CD4-positive, alpha-beta T cell treated with Interleukin-2 at 100 ng/mL for 4 hours (primary cell): Measurements from ENCODE around the gene CARMIL1.

Experiments used
- DNase-seq: peaks from one replicate; pipeline ENCODE4 v3.0.0-alpha.2; 2020; ENCODE audit warnings: low spot score

The CARMIL1 gene

DNA sequence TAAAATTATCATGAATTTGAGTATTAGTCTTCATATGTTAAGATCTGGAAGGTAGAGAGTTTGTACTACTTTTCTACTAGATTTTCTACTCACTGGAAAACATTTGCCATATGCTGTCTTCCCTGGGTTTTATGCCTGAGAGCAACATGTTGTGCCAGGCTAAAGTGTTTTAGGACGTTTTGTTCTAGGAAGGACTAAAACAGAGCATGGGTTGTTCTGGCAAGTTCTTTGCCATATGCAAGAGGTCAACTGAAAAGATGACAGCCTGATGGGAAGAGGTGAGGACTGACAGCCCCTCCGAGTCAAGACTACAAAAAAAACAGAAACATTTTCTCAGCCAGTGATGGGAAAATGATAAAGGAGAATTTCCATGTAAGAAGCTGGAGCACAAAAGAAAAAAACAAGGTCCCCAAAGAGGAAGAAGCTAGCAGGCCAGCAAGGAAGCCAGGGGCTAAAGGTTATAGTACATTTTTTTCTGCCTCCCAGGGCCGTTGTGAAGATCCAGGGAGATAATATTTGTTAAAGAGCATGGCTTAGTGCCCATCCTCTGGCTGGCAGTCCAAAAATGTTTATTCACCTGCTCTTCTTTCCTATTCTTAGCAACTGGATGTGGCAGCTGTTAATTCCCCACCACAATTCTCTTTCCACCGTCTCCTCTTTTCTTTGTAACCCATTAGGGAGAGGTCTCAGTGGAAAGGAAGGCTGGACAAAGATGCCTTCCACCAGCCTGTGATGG lies 380.6 kb downstream of the CARMIL1 start:
- no peak for DNase-seq

- no peak for DNase-seq
Observed at GRCh38 chr6:25660512-25660911, 381.3 kb downstream of the CARMIL1 start.

- no peak for DNase-seq
Observed at GRCh38 chr6:25661129-25661779, 382.1 kb downstream of the CARMIL1 start.

DNA sequence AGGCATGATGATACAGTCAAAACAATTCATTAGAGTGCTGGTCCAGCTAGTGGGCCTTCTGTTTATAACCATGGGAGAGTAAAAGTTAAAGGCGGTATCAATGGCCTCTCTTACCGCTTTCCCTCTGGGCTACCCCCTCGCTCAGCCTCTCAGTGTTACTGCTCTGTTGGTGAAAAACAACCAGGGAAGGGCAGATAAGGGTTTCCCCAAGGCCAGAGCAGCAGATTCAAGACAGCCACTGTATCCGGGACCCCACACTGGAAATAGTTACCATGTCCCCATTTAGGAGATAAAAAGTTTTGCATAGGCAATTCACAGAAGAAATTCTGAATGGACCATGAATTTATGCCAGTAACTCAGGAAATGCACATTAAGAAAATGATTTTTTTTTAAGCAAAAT lies 386.3 kb downstream of the CARMIL1 start:
- DNase-seq = no peak

- DNase-seq = no peak
Observed at GRCh38 chr6:25669413-25669812, 390.2 kb downstream of the CARMIL1 start.
